ENCODE results near the gene CPNE8. TPM values are rescaled to one million over a fixed set of nuclear protein-coding genes. Genes with fewer than 3 reads are reported as not detected.

CPNE8 gene
- total RNA-seq, 1 experiment from 2014 or later = 7.2 TPM

DNA sequence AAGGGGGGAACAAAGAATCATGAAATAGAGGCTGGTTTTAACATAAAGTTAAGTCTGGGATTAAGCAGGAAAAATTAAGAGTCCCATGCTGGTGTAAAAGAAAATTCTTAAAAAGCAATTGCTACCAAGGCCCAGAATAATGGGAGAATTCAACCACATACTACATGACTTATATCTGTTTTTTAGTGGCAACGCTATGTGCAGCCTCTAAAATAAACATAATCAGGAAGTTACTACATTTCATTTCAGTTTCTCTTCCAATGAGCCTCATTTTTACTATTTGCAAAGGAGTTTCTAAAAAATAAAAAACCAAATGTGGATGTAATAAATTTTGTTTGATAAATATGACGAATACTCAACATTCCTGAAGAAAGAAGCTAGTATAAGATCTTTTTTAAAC is 58.1 kb downstream of the CPNE8 start:
- no peak overlapping the region for H3K4me3 ChIP-seq (ENCODE audit: low read length)
- ChIA-PET POLR2A (ENCODE audit: unreplicated experiment) (no interaction called here), CTCF (no interaction called here)
- intact Hi-C loops (cut with micrococcal nuclease) = no loop called here
- no peaks in the 10 kb centered on the region for H3K9me3 ChIP-seq (ENCODE audit: low read length)
- no peaks in the 10 kb centered on the region for H3K4me1 ChIP-seq (ENCODE audit: insufficient read depth, low read length)
- no peak overlapping the region for H3K9ac ChIP-seq (ENCODE audit: low read length)
- no peaks in the 10 kb centered on the region for H3F3A ChIP-seq (ENCODE audit: low read length, unreplicated experiment)
- ATAC-seq (no peak), DNase-seq (no peak)
- no peaks in the 10 kb centered on the region for H3K36me3 ChIP-seq (ENCODE audit: low read depth, low read length)
- no peaks in the 10 kb centered on the region for H3K9me2 ChIP-seq (replicated peaks; ENCODE audit: low read length)
- H3K4me2 ChIP-seq (ENCODE audit: low read length) = no peak overlapping the region
- no peak for TF ChIP-seq EZH2 (IDR thresholded peaks at IDR 0.05; ENCODE audit: low read length, unreplicated experiment)
- no peak for TF ChIP-seq EZH2phosphoT487 (IDR thresholded peaks at IDR 0.05; ENCODE audit: borderline replicate concordance, low read length)
- TF ChIP-seq, protein P1, sequence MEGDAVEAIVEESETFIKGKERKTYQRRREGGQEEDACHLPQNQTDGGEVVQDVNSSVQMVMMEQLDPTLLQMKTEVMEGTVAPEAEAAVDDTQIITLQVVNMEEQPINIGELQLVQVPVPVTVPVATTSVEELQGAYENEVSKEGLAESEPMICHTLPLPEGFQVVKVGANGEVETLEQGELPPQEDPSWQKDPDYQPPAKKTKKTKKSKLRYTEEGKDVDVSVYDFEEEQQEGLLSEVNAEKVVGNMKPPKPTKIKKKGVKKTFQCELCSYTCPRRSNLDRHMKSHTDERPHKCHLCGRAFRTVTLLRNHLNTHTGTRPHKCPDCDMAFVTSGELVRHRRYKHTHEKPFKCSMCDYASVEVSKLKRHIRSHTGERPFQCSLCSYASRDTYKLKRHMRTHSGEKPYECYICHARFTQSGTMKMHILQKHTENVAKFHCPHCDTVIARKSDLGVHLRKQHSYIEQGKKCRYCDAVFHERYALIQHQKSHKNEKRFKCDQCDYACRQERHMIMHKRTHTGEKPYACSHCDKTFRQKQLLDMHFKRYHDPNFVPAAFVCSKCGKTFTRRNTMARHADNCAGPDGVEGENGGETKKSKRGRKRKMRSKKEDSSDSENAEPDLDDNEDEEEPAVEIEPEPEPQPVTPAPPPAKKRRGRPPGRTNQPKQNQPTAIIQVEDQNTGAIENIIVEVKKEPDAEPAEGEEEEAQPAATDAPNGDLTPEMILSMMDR (conservative IDR thresholded peaks at IDR 0.05; ENCODE audit: low read depth, low read length) = no peak
- H4K20me1 ChIP-seq (ENCODE audit: low read length) = no peaks in the 10 kb centered on the region
- BruUV-seq (replicated peaks) = no TSS peak
- H2AFZ ChIP-seq (ENCODE audit: low read length) = no peak overlapping the region
- H3K27ac ChIP-seq (ENCODE audit: low read length) = no peak overlapping the region
- no peaks in the 10 kb centered on the region for H3K79me2 ChIP-seq (ENCODE audit: low read length)
- H3K27me3 ChIP-seq (ENCODE audit: low read length) = no peaks in the 10 kb centered on the region

GRCh38 chr12:38844267-38844666 is 61.1 kb downstream of the CPNE8 start:
- ChIA-PET CTCF (no interaction called here), POLR2A (ENCODE audit: unreplicated experiment) (no interaction called here)
- Histone ChIP-seq H2AFZ (ENCODE audit: low read length) (no peak overlapping the region), H3K79me2 (ENCODE audit: low read length) (no peaks in the 10 kb centered on the region), H3K9me3 (ENCODE audit: low read length) (no peaks in the 10 kb centered on the region), H3K36me3 (ENCODE audit: low read depth, low read length) (no peaks in the 10 kb centered on the region), H3K4me2 (ENCODE audit: low read length) (no peak overlapping the region), H4K20me1 (ENCODE audit: low read length) (no peaks in the 10 kb centered on the region), H3K4me1 (ENCODE audit: insufficient read depth, low read length) (no peaks in the 10 kb centered on the region), H3K9me2 (replicated peaks; ENCODE audit: low read length) (no peaks in the 10 kb centered on the region), H3K9ac (ENCODE audit: low read length) (no peak overlapping the region), H3K4me3 (ENCODE audit: low read length) (no peak overlapping the region), H3K27ac (ENCODE audit: low read length) (no peak overlapping the region), H3K27me3 (ENCODE audit: low read length) (no peaks in the 10 kb centered on the region), H3F3A (ENCODE audit: low read length, unreplicated experiment) (no peaks in the 10 kb centered on the region)
- DNase-seq (no peak), ATAC-seq (no peak)
- TF ChIP-seq EZH2phosphoT487 (IDR thresholded peaks at IDR 0.05; ENCODE audit: borderline replicate concordance, low read length) = no peak
- TF ChIP-seq EZH2 (IDR thresholded peaks at IDR 0.05; ENCODE audit: low read length, unreplicated experiment) = no peak
- TF ChIP-seq, protein P1 (conservative IDR thresholded peaks at IDR 0.05; ENCODE audit: low read depth, low read length) = no peak
- no TSS peak for BruUV-seq (replicated peaks)
- intact Hi-C loops (cut with micrococcal nuclease) = no loop called here

- Histone ChIP-seq H3K79me2 (ENCODE audit: low read length) (no peaks in the 10 kb centered on the region), H3K4me3 (ENCODE audit: low read length) (no peak overlapping the region), H3K27ac (ENCODE audit: low read length) (no peak overlapping the region), H3K27me3 (ENCODE audit: low read length) (no peaks in the 10 kb centered on the region), H3F3A (ENCODE audit: low read length, unreplicated experiment) (no peaks in the 10 kb centered on the region), H3K4me2 (ENCODE audit: low read length) (no peak overlapping the region), H4K20me1 (ENCODE audit: low read length) (no peaks in the 10 kb centered on the region), H3K9me3 (ENCODE audit: low read length) (no peaks in the 10 kb centered on the region), H3K9me2 (replicated peaks; ENCODE audit: low read length) (no peaks in the 10 kb centered on the region), H3K36me3 (ENCODE audit: low read depth, low read length) (no peaks in the 10 kb centered on the region), H2AFZ (ENCODE audit: low read length) (no peak overlapping the region), H3K4me1 (ENCODE audit: insufficient read depth, low read length) (no peaks in the 10 kb centered on the region), H3K9ac (ENCODE audit: low read length) (no peak overlapping the region)
- ATAC-seq = peak; percentile 91
- TF ChIP-seq EZH2 (IDR thresholded peaks at IDR 0.05; ENCODE audit: low read length, unreplicated experiment) (no peak), EZH2phosphoT487 (IDR thresholded peaks at IDR 0.05; ENCODE audit: borderline replicate concordance, low read length) (no peak)
- TF ChIP-seq, protein P1 (conservative IDR thresholded peaks at IDR 0.05; ENCODE audit: low read depth, low read length) = no peak
- CTCF ChIA-PET = interaction anchor here (0.7 to 1.5 kb wide), 2 partner anchors 67 to 69 kb away, joined by 3 read pairs; no protein-coding TSS in a partner anchor
- BruUV-seq (replicated peaks) = no TSS peak
- no peak for DNase-seq
- POLR2A ChIA-PET (ENCODE audit: unreplicated experiment) = interaction anchor here (1.2 kb wide), 1 partner anchor 67 kb away, joined by 5 read pairs; no protein-coding TSS in a partner anchor
- intact Hi-C loops (cut with micrococcal nuclease) = loop anchor here (1.0 to 5.0 kb wide), 2 partner anchors 68 to 511 kb away; no protein-coding TSS in a partner anchor
Measured at GRCh38 chr12:38838056-38838850, 67.1 kb downstream of the CPNE8 start.

Measured in PC-3 (cell line).